UCSD-AML1 (cell line): Measurements from ENCODE around the gene SLC41A3.
"Not testable (repeated sequence)": the region's sequence is repeated elsewhere in the genome, so short reads cannot be mapped to it uniquely, and the experiment has no call there.

Experiments
- DNase-seq: peaks from one replicate; lab custom pipeline; 2025; ENCODE audit not compliant: unreplicated experiment; lab: John Stamatoyannopoulos, UW

Gene SLC41A3

GRCh38 chr3:126083511-126083912 is 412 bp downstream of the SLC41A3 start:
- peak; percentile 61 for DNase-seq

GRCh38 chr3:126083138-126083445 is 832 bp downstream of the SLC41A3 start:
- no peak for DNase-seq

- DNase-seq = no peak
Observed at GRCh38 chr3:126082362-126083137, 1.4 kb downstream of the SLC41A3 start.

- DNase-seq = no peak
Observed at GRCh38 chr3:126081618-126082361, 2.1 kb downstream of the SLC41A3 start.

GRCh38 chr3:126080970-126081369 is 3.0 kb downstream of the SLC41A3 start:
- no peak for DNase-seq

GRCh38 chr3:126078866-126079265 is 5.1 kb downstream of the SLC41A3 start:
- no peak for DNase-seq

GRCh38 chr3:126077754-126078153 is 6.2 kb downstream of the SLC41A3 start:
- DNase-seq = no peak

GRCh38 chr3:126076140-126076539 is 7.8 kb downstream of the SLC41A3 start:
- no peak for DNase-seq

- no peak for DNase-seq
Observed at GRCh38 chr3:126070146-126070545, 13.8 kb downstream of the SLC41A3 start.

- no peak for DNase-seq
Observed at GRCh38 chr3:126067959-126068358, 16.0 kb downstream of the SLC41A3 start.

- not testable (repeated sequence) for DNase-seq
Observed at GRCh38 chr3:126066676-126067075, 17.2 kb downstream of the SLC41A3 start.

- DNase-seq = no peak
Observed at GRCh38 chr3:126065876-126066275, 18.0 kb downstream of the SLC41A3 start.

- peak; percentile 34 for DNase-seq
Observed at GRCh38 chr3:126064627-126065258, 19.2 kb downstream of the SLC41A3 start.

- no peak for DNase-seq
Observed at GRCh38 chr3:126063358-126063965, 20.5 kb downstream of the SLC41A3 start.

- DNase-seq = no peak
Observed at GRCh38 chr3:126061301-126062032, 22.5 kb downstream of the SLC41A3 start.

GRCh38 chr3:126060613-126061145 is 23.2 kb downstream of the SLC41A3 start:
- DNase-seq = no peak

GRCh38 chr3:126058666-126059065 is 25.3 kb downstream of the SLC41A3 start:
- no peak for DNase-seq

- no peak for DNase-seq
Observed at GRCh38 chr3:126057936-126058335, 26.0 kb downstream of the SLC41A3 start.

- DNase-seq = no peak
Observed at GRCh38 chr3:126057501-126057819, 26.5 kb downstream of the SLC41A3 start.

GRCh38 chr3:126056681-126057500 is 27.0 kb downstream of the SLC41A3 start:
- DNase-seq = no peak
